Stimulated activated CD4-positive, alpha-beta T cell treated with anti-CD3 and anti-CD28 coated beads, Interleukin-4, amount 100 ng/mL, for 24 hours (primary cell): ENCODE data around the gene C17orf114.
A peak's percentile ranks its signal among the peaks of the same experiment; 100 is the strongest.
"Not testable (repeated sequence)": the region's sequence is repeated elsewhere in the genome, so short reads cannot be mapped to it uniquely, and the experiment has no call there.

ENCODE experiments used
- DNase-seq: peaks from one replicate; pipeline ENCODE4 v3.0.0-alpha.2; 2020

C17orf114 gene

GRCh38 chr17:4802228-4802627 lies at the start of gene C17orf114:
Gene C17orf114, minus strand, starts transcription at chr17:4802328.
- no peak for DNase-seq

- no peak for DNase-seq
These were observed 49.0 kb upstream of the C17orf114 start for GRCh38 chr17:4851084-4851483.

- no peak for DNase-seq
These were observed 48.1 kb upstream of the C17orf114 start for GRCh38 chr17:4850246-4850645.

GRCh38 chr17:4849011-4849536 lies 46.9 kb upstream of the C17orf114 start:
- no peak for DNase-seq

- no peak for DNase-seq
These were observed 44.7 kb upstream of the C17orf114 start for GRCh38 chr17:4846635-4847390.

- DNase-seq: no peak
These were observed 43.0 kb upstream of the C17orf114 start for GRCh38 chr17:4845118-4845517.

- no peak for DNase-seq
These were observed 41.3 kb upstream of the C17orf114 start for GRCh38 chr17:4843321-4844000.

- DNase-seq: no peak
These were observed 40.2 kb upstream of the C17orf114 start for GRCh38 chr17:4842376-4842775.

GRCh38 chr17:4840893-4841242 lies 38.7 kb upstream of the C17orf114 start:
- DNase-seq: peak; percentile 13

GRCh38 chr17:4839965-4840892 lies 38.1 kb upstream of the C17orf114 start:
- no peak for DNase-seq

GRCh38 chr17:4839221-4839620 lies 37.1 kb upstream of the C17orf114 start:
- DNase-seq: no peak

- no peak for DNase-seq
These were observed 36.2 kb upstream of the C17orf114 start for GRCh38 chr17:4838309-4838785.

GRCh38 chr17:4837471-4838308 lies 35.6 kb upstream of the C17orf114 start:
- no peak for DNase-seq

- DNase-seq: no peak
These were observed 34.1 kb upstream of the C17orf114 start for GRCh38 chr17:4836221-4836620.

- DNase-seq: no peak
These were observed 32.5 kb upstream of the C17orf114 start for GRCh38 chr17:4834681-4835020.

- DNase-seq: no peak
These were observed 32.0 kb upstream of the C17orf114 start for GRCh38 chr17:4833941-4834680.

GRCh38 chr17:4833178-4833940 lies 31.2 kb upstream of the C17orf114 start, which contains the start of gene MINK1:
Gene MINK1, plus strand, starts transcription at chr17:4833340. Its CDS starts 244 bp downstream, at chr17:4833584.
- peak; percentile 86 for DNase-seq

GRCh38 chr17:4832829-4833177 lies 30.7 kb upstream of the C17orf114 start:
- not testable (repeated sequence) for DNase-seq

GRCh38 chr17:4827399-4827798 lies 25.3 kb upstream of the C17orf114 start:
- DNase-seq: no peak

- DNase-seq: no peak
These were observed 21.4 kb upstream of the C17orf114 start for GRCh38 chr17:4823373-4824089.
